ENCODE results near the gene LCTL.
"Not testable (repeated sequence)": the region's sequence is repeated elsewhere in the genome, so short reads cannot be mapped to it uniquely, and the experiment has no call there.

The LCTL gene

GRCh38 chr15:66592505-66593218 lies 26.9 kb upstream of the LCTL start:
- no peak for DNase-seq (ENCODE audit: low read depth)

GRCh38 chr15:66591322-66591862 lies 25.6 kb upstream of the LCTL start:
- DNase-seq (ENCODE audit: low read depth) = no peak

GRCh38 chr15:66590435-66590834 lies 24.6 kb upstream of the LCTL start:
- DNase-seq (ENCODE audit: low read depth) = no peak

GRCh38 chr15:66589429-66589828 lies 23.6 kb upstream of the LCTL start:
- DNase-seq (ENCODE audit: low read depth) = not testable (repeated sequence)

GRCh38 chr15:66588971-66589370 lies 23.2 kb upstream of the LCTL start:
- no peak for DNase-seq (ENCODE audit: low read depth)

- no peak for DNase-seq (ENCODE audit: low read depth)
Observed at GRCh38 chr15:66588537-66588936, 22.7 kb upstream of the LCTL start.

GRCh38 chr15:66587749-66588148 lies 22.0 kb upstream of the LCTL start:
- no peak for DNase-seq (ENCODE audit: low read depth)

- DNase-seq (ENCODE audit: low read depth) = no peak
Observed at GRCh38 chr15:66587020-66587419, 21.2 kb upstream of the LCTL start.

GRCh38 chr15:66586155-66586976 lies 20.6 kb upstream of the LCTL start:
- no peak for DNase-seq (ENCODE audit: low read depth)

GRCh38 chr15:66581972-66582537 lies 16.3 kb upstream of the LCTL start:
- no peak for DNase-seq (ENCODE audit: low read depth)

- no peak for DNase-seq (ENCODE audit: low read depth)
Observed at GRCh38 chr15:66580643-66581042, 14.8 kb upstream of the LCTL start.

GRCh38 chr15:66578286-66578875 lies 12.6 kb upstream of the LCTL start:
- DNase-seq (ENCODE audit: low read depth) = no peak

- DNase-seq (ENCODE audit: low read depth) = no peak
Observed at GRCh38 chr15:66574596-66574950, 8.8 kb upstream of the LCTL start.

GRCh38 chr15:66573719-66574595 lies 8.2 kb upstream of the LCTL start:
- DNase-seq (ENCODE audit: low read depth) = no peak

GRCh38 chr15:66573348-66573718 lies 7.5 kb upstream of the LCTL start:
- DNase-seq (ENCODE audit: low read depth) = no peak

- no peak for DNase-seq (ENCODE audit: low read depth)
Observed at GRCh38 chr15:66572146-66572545, 6.3 kb upstream of the LCTL start.

- no peak for DNase-seq (ENCODE audit: low read depth)
Observed at GRCh38 chr15:66570842-66571478, 5.2 kb upstream of the LCTL start.

- DNase-seq (ENCODE audit: low read depth) = no peak
Observed at GRCh38 chr15:66570327-66570726, 4.5 kb upstream of the LCTL start.

- no peak for DNase-seq (ENCODE audit: low read depth)
Observed at GRCh38 chr15:66569461-66570137, 3.8 kb upstream of the LCTL start.

GRCh38 chr15:66567897-66568296 lies 2.1 kb upstream of the LCTL start:
- no peak for DNase-seq (ENCODE audit: low read depth)
